ENCODE results near the gene BEND7. TPM values are rescaled to one million over a fixed set of nuclear protein-coding genes. Genes with fewer than 3 reads are reported as not detected.

BEND7 gene
- total RNA-seq, 1 experiment from 2014 or later = 5.7 TPM

DNA sequence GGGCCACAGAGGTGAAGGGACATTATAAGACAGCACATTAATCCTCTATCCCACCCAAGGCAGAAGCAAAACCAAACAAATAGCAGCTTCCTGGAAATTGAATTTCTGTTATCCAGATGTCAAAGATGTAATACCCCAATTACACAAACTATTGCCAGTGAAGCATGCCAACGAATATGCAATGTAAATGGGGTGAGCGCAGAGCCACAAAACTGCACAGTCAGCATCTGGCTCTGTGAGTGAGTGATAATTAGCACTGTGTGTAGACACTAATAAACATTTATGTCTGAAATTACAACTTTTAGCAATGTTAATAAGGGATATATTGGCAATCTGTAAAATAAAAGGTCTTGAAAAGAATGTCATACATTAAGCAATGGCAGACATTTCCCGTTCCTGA is 3.2 kb downstream of the BEND7 start:
- no peak for DNase-seq (ENCODE audit: low read depth)

DNA sequence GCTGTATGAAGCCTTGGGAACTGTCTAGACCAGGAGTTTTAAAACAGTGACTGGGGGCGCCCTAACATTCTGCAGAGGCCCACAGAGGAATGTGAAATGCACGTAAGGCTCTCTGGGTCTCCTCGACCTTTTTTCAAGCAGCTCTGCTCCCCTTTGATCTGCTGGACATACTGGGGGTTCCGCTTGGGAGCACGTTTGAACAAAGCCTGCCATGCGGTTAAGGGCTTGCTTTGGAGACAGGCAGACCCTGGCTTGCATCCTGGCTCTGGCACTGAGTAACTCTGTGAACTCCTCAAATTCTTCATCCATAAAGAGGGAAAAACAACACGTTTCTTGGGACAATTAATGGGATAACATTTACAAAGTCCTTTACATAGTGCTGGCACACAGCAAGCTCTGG is 7.8 kb downstream of the BEND7 start:
- no peak for DNase-seq (ENCODE audit: low read depth)

DNA sequence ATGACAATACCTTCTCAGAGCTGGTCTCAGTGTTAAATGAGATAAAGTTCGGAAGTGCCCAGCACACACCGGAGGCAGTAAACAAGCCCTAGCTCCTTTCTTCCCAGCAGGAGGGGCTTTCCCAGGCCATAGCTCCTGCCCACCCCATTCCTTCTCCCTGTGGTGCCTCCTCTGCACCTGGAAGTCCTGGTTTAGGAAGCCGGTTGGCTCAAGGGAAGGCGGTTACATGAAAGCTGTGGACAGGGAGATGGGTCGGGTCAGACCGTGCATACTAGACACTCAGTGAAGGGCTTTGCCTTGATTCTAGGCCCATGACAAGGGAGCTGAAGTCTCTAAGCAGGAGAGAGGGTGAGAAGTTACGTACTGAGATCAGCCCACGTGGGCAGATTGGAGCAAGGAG is 8.6 kb downstream of the BEND7 start:
- DNase-seq (ENCODE audit: low read depth) = no peak

DNA sequence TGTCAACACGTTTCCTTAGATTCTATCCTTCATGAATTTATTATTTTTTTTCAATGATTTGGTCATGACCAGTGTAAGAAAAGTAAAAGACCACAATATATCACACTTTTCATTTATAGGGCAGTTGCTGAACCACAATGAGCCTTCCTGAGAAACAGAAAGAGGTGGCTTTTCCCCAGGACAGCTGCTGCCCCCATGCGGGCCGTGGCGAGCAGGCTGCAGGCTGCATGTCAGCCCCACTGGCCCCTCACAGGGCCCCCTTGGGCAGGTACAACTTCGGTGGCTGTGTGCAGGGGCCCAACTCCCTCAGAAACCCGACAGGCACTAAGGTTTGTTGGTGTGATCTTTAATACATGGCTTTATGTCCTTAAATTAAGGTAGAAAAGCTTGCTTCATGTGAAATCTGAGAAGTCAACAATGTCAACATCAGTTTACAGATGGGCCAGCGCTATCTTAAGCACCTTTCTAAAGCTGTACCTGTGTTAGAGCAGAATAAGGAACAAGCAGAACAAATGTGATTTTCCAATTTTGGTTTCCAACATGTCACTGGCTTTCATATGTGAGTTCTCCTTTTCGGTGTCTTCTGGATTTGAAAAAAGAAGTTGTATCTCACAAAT is 10.6 kb downstream of the BEND7 start:
- no peak for DNase-seq (ENCODE audit: low read depth)

DNA sequence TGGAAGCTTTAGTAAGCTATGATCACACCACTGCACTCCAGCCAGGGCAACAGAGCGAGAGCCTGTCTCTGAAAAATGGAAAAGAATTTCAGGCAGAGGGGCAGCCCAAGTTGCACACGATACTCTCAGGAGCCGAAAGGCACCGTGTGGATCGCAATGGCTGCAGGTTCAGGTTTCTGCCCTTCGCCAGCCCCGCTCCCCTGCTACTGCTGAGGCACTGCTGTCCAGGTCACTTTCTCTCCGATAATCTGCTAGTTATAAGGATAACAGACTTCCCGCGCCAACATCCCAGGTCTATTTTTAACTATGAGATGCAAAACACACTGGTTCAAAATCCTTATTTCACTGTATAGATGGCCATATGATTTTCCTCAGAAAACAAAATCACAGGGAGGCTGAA is 11.1 kb downstream of the BEND7 start:
- no peak for DNase-seq (ENCODE audit: low read depth)

DNA sequence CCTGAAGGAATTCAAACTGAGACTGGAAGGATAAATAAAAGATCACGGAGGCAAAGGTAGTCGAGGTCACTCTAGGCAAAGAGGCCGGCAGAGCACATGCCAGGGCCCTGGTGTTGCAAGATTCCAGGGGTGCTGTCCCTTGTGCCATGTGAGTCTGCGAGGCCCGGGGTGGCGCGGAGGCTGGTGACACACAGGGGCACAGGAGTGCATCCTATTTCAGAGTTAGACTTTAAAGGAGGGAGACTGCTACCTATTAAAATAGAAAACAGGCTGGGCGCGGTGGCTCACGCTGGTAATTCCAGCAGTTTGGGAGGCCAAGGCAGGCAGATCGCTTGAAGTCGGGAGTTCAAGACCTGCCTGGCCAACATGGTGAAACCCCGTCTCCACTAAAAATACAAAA is 12.6 kb downstream of the BEND7 start:
- DNase-seq (ENCODE audit: low read depth) = no peak

DNA sequence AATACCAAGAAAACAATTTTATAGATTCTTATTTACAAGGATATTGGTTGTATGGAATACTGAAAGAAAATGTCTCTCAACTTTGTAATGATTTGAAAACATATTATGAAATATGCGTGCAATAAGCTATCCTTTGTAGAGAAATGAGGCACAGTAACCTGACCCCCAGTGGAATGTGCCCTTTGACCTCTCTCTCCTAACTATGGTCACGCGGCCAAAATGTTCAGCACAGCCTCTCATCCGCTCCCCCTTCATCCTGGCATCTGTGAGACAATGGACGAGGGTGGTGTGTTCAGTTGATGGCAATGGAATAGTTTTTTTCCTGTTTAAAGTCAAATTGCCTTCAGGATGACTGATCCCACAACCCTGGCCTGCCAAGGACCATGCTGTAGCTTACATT is 13.3 kb downstream of the BEND7 start:
- no peak for DNase-seq (ENCODE audit: low read depth)

DNA sequence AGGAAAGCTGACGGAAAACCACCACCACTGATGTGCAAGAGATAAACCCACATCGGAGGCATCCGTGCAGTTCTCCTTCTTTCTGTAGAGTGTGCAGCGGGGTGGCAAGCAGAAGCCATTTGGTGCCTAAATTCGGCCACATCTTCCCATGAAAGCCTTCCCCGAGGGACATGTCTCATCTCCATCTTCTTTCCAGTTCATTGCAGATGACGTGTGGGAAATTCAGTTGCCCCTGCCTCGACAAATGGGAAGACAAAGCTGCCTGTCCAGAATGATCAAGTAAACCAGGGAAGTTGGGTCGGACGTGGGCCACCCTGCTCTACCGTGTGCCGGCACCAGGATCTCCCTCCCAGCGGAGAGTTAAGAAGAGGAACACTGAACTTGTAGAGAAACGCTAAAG is 14.5 kb downstream of the BEND7 start:
- no peak for DNase-seq (ENCODE audit: low read depth)

DNA sequence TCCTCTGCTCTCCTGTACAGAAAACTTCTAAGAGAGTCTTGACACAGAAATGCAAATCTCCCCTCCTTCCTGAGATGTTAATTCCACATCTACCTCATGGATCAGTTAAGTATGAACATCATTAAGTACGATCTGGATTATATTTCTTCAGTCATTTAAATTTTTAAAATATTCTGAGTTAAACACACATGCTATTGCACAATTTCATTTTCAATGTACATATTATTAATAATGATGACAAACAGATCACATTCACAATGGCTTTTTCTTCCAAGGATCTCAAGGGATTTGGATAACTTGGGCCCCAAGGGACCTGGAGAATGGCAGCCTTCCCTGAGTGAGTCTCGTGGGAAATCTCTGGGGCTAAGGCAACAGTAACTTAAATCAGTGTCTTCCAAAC is 16.2 kb downstream of the BEND7 start:
- DNase-seq (ENCODE audit: low read depth) = no peak

DNA sequence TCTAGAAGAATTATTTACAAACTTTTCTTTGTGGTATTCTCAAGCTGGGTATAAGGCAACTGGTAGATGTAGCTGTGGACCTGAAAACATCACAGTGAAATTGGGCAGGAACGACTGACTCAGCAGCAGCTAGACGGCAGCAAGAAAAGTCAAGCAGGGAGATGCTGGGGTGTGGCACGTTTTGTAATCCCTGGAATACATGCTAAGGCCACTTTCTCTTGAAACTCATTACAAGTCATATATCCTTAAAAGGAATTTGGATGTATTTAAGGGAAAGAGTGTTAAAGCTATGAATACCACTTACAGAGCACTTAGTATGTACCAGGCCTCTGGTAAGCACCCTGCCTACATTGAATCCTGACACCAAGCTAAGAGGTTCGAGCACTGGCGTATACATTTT is 17.4 kb downstream of the BEND7 start:
- no peak for DNase-seq (ENCODE audit: low read depth)

DNA sequence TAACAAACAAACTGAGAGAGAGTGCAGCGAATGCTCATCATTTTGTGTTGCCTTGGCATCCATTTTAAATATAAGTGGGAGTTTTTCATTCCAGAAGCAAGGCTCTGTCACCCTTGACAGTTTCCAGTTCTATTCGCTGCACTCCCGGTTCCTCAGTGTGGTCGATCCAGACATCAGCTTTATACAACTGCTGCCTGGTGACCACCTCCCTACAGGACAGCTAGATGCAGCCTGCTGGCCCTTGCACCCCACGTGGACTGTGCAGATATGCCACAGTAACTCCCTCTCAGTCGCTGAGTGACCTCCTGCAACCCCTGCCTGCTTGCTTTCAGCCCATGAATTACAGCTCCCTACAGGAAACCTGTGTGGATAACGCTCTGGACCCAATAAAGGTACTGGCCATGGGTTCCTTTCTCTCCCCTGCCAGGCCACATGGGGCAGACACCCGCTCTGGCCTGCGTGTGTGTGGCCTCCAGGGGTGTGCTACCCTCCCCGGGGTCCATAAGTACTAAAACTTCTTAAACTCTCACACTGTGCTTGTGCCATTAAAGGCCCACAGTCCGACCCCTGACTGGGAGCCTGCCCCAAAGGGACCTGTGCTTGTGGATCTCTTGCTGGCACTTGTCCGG is 23.6 kb downstream of the BEND7 start:
- DNase-seq (ENCODE audit: low read depth) = no peak

DNA sequence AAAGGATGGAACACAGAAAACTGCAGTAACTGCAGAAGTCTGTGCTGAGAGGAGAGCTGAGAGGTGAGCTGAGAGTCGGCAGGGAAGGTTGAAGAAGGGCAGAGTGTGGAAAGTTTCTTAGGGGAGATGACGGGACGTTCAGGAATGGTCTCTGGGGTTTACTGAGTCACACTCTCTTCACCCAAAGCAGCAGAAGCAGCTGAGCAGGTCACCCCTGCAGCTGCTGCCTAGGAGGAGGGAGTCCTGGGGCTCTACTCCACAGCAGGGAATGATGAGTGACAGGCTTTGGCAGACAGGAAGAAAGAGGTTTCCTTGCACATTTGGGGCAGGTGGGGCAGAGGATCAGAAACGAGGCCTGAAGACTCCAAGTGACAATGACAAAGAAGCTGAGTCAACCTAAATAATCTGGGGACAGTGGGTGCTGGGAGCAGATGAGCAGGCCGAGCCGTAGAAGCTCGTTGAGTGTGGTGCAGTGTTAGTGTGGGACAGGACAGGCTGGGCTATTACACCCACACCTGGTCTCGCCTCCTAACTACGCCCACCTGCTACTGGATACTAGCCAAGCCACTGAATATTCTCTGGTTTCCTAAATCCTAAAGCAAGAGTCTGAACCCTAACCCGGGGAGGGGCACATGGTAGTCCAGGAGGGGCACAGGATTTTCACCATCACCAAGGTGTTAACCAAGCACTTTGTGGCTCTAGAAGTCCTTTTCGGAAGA is 24.9 kb downstream of the BEND7 start:
- DNase-seq (ENCODE audit: low read depth) = peak; percentile 87

DNA sequence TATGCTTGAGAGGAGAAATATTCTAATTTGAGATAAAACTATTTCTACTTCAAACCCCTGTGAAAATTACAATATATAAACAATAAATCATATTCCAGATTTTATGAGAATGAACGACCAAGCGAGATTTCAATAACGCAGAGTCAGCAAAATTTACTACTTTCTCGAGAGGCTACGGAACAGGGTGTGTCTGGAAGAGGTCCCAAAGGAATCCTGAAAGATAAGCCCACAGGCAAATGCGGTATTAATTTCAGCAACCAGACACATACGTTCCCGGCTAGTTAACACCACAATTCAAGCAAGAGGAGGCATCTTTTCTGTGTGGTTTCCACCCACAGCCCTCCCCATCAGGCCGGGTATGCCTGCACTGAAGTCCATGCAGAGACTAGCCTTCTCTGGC is 26.4 kb downstream of the BEND7 start:
- no peak for DNase-seq (ENCODE audit: low read depth)

DNA sequence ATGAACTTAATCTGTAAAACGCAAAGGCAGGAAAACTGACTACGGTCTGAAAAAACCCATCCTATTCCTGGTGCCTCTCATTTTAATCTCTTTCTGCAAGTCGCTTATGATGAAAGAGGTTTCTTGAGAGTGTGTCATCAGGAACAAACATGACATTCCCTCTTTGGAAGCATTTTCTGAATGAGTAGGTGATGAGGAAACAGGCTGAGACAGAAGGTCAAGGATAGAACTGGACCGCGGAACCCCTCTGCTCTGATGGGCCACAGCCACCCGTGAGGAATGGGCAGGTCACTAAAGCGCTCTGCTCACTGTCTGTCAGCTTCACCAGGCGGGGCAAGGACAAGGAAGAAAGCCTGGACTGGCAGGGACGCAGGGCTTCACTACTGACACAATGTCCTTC is 28.6 kb downstream of the BEND7 start:
- no peak for DNase-seq (ENCODE audit: low read depth)

DNA sequence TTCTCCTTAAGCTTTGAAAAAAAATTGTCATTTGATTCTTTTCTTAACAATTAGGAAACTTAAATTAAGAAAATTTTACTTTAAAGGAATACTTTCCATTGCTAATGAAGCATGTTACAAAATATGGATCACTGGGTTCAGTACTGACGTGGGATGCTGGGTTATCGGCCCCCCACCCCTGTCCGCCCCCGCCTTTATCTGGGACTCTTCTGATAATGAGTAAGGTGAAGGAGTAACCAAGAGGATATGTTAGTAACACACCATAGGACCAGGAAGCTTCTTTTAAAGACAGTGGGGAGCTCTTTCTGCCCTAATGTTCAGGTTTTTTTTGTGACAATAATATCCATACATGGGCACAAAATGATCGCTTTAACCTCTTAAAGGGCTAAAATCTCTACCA is 29.7 kb downstream of the BEND7 start:
- no peak for DNase-seq (ENCODE audit: low read depth)

DNA sequence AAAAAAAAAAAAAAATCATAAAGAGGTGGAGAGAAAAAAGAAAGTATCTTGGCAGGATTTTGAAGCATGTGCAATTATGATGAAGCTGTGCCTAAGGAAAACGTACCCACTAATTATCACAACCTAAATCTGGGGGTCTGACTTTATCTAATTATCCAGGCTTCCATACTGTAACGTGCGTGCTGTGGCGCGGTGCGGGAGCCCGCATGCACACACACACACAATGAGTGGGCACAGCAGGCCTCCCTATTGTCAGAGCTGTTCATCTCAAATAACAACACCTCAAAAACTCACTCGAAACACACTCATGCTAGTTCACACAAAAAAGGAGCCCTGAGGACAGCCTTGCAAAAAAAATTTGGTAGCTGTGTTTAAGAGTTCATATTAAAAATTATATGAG is 31.9 kb downstream of the BEND7 start:
- no peak for DNase-seq (ENCODE audit: low read depth)

DNA sequence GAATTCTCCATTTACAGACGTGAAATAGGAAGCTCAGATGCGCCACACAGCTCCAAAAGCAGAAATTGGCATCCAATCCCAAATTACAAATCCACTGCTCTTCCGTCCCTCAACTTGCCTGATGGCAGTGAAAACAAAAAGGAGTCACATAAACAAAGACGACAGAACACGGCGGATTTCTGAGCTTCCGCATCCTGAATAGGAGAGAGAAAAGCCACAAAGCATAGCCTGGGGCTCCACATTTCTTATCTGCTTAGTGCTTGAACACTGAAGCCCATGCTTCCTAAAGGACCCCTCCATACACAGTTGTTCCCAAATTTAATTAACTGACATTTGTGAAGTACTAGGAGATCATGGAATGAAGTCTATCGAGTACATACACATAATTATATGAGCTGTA is 32.6 kb downstream of the BEND7 start:
- no peak for DNase-seq (ENCODE audit: low read depth)

DNA sequence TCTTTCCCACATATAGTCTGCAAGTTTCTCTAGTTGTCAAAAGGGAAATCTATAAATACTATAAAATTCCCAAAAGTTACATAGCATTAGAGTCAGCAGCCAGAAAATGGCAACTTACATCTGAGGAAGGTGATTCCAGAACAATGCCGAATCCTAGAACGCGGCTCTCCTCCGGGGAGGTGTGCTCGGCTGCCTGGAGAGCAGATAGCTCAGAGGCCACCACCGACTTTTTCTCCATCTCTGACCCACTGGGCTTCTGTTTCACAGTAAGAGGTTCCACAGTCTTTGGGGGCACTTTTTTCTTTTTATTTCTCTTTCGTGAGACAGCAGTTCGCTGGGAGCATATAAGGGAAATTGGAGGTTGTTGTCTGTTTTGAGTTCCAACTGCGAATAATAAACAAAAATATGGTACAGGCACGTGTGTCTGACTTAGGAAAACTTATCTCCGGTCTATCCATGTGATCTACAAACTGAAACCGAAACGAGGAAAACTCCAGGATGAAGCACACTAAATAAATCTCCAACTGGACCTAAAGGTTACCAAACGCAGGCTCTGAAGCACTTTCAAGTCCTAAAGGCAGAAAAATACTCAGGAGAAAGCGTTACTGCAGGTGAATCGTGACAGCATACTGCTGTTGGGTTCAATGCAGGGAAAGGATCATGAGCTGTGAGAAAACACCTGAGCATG is 36.2 kb downstream of the BEND7 start:
- no peak for DNase-seq (ENCODE audit: low read depth)

DNA sequence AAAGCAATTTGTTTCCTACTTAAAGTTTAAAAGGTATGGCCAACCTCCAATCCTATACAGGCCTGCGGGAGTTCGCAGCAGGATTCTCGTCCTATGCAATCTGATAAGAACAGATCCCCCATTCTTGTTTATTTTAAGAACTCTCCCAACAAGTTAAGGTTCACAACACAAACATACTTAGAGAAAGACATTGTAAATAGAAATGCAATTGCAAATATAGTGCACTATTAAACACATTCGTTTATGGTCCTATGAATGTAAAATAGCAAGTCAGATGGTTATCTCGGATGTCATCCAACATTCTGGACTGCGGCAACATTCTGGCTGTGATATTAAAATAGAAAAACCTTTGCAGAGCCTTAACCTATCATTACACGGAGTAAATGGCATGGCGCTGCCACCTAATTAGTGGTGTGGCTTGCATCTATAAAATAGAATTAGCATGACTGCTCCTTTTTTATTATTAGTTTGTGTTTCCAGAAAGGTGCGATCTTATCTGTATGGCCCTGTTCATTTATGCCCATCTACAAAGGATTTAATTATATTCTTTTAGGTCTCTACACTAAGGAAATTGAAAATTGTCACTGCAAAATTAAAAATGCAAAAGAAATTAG is 37.0 kb downstream of the BEND7 start:
- DNase-seq (ENCODE audit: low read depth) = no peak

DNA sequence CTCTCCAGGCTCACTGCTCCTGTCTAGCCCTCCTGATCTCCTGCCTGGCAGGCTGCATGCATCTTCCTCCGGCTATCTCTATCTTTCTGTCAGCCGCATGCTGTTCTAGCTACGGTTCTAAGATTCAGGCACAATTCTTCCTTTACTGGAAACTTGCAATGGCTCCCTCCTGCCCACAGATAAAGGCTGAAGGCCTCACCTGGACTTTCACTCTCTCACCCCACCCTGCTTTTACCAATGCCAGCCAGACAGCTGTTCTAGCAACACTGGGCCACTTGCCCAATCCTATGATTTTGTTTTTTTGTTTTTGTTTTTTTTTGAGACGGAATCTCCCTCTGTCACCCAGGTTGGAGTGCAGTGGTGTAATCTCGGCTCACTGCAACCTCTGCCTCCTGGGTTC is 38.3 kb downstream of the BEND7 start:
- DNase-seq (ENCODE audit: low read depth) = no peak

DNA sequence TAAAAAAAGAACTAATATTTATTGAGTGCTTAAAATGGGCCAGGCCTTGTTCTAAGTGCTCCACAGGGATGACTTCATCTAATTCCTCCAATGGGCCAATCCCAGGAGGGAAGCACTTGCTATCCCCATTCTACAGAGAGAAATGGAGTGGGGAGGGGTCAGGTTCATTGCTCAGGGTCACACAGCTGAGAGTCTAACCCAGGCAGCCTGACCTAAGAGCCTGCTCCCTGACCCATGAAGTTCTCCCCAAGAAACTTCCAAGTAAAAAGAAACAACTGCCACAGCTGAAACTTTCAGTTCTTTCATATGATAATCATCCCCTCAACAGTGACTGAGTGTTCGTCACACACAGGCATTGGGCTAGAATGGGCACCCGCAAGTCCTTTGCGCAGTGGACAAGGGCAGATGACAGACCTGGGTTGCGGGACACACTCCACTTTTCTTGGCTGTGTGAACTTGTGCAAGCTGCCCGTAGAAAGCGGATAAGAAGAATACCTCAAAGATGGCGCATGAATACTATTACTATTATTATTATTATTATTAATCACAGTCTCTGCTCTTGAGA is 39.7 kb downstream of the BEND7 start:
- DNase-seq (ENCODE audit: low read depth) = no peak

DNA sequence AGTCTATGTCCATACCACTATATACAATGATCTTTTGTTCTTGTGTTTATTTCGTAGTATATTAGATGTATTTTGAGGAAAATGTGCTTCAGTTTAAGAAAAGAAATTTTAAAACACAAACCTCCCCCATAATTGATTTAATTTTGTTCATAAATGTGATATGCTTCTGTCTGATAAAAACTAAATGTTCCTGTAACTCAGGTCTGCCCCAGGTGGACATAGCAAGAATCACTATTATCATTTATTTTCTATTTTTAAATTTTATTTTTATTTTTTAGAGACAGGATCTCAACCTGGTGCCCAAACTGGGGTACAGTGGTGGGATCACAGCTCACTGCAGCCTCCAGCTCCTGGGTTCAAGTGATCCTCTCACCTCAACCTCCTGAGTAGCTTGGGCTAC is 43.2 kb downstream of the BEND7 start:
- DNase-seq (ENCODE audit: low read depth) = no peak
